Uterus (tissue), 4 donors: ENCODE data around the gene GRID2. TPM values are rescaled to one million over a fixed set of nuclear protein-coding genes. Genes with fewer than 3 reads are reported as not detected.

ENCODE experiments used
- DNase-seq, 2 donors: peaks; one replicate each; pipeline ENCODE4 v3.0.0-alpha.2; 2019 to 2020
- H3K27ac ChIP-seq, 2 donors: fragments of 200-600 bp; sonication (generic); 1 replicate in 1 of 2; 2 replicates in 1 of 2; pipeline ENCODE4 v1.5.1; 2016 to 2018
- H3K27me3 ChIP-seq, 2 donors: fragments of 200-600 bp; sonication (generic); one replicate each; pipeline ENCODE4 v1.5.1; 2018 to 2019; ENCODE audit warnings: control low read depth in 1 of 2
- H3K36me3 ChIP-seq, 2 donors: fragments of 200-600 bp; sonication (generic); one replicate each; pipeline ENCODE4 v1.5.1; 2019; ENCODE audit warnings: control low read depth in 1 of 2
- H3K4me1 ChIP-seq, 2 donors: fragments of 200-600 bp; sonication (generic); one replicate each; pipeline ENCODE4 v1.5.1; 2018 to 2019; ENCODE audit warnings: control low read depth in 1 of 2
- H3K4me3 ChIP-seq, 2 donors: fragments of 200-600 bp; sonication (generic); 1 replicate in 1 of 2; 2 replicates in 1 of 2; pipeline ENCODE4 v1.5.1; 2018 to 2019; ENCODE audit warnings: mild to moderate bottlenecking in 1 of 2
- H3K9me3 ChIP-seq, 2 donors: fragments of 200-600 bp; sonication (generic); one replicate each; pipeline ENCODE4 v1.5.1; 2019; ENCODE audit warnings: control low read depth in 1 of 2
- POLR2A ChIP-seq, 2 donors: fragments of 450-650 bp; IDR thresholded peaks; one replicate each; pipeline ENCODE4 v1.6.1; 2016; ENCODE audit warnings: antibody characterized with exemption in 2 of 2, mild to moderate bottlenecking in 1 of 2, moderate library complexity in 1 of 2
- intact Hi-C: fragments of 100-400 bp; cut with DNase I; formaldehyde crosslinking; loops from one replicate; pipeline ENCODE4 v1.15.1; 2023; ENCODE audit warnings: low total_unique reads
- small RNA-seq: library from RNA; depleted of rRNA; stranded (forward); fragments of <200 nt; gene quantifications from one replicate; pipeline ENCODE3, GENCODE V24; 2016
- total RNA-seq, 4 donors: library from RNA; depleted of rRNA in 3 of 4; stranded (reverse); fragments of >200 nt in 3 of 4; gene quantifications; one replicate each; pipeline versions ENCODE4 v1.1.0 to v1.2.4, GENCODE V29; 2014 to 2023
- TF ChIP-seq, protein P1 (sequence below), 4 experiments: fragments of 200-600 bp in 2 of 4; fragments of 450-650 bp in 2 of 4; sonication (generic) in 2 of 4; IDR thresholded peaks; one replicate each; pipeline ENCODE4 v1.5.1; 2016 to 2019; ENCODE audit warnings: antibody characterized with exemption in 4 of 4, mild to moderate bottlenecking in 2 of 4, moderate library complexity in 1 of 4
- donor health status: DM: yes; HTN: yes; CAD: no.

GRID2 gene
- total RNA-seq, 4 donors from 2014 or later, result 0.27 to 33.3 (median 0.59) TPM; not detected in 1

GRCh38 chr4:93814141-93814540 is 1510.4 kb downstream of the GRID2 start:
- no peak overlapping the region for H3K4me3 ChIP-seq
- no peak overlapping the region for H3K27ac ChIP-seq
- H3K4me1 ChIP-seq, result no peaks in the 10 kb centered on the region
- no peak for DNase-seq
- H3K36me3 ChIP-seq, result no peaks in the 10 kb centered on the region
- TF ChIP-seq, protein P1, sequence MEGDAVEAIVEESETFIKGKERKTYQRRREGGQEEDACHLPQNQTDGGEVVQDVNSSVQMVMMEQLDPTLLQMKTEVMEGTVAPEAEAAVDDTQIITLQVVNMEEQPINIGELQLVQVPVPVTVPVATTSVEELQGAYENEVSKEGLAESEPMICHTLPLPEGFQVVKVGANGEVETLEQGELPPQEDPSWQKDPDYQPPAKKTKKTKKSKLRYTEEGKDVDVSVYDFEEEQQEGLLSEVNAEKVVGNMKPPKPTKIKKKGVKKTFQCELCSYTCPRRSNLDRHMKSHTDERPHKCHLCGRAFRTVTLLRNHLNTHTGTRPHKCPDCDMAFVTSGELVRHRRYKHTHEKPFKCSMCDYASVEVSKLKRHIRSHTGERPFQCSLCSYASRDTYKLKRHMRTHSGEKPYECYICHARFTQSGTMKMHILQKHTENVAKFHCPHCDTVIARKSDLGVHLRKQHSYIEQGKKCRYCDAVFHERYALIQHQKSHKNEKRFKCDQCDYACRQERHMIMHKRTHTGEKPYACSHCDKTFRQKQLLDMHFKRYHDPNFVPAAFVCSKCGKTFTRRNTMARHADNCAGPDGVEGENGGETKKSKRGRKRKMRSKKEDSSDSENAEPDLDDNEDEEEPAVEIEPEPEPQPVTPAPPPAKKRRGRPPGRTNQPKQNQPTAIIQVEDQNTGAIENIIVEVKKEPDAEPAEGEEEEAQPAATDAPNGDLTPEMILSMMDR (IDR thresholded peaks at IDR 0.05), result no peak
- no peak for TF ChIP-seq POLR2A (IDR thresholded peaks at IDR 0.05)
- no peaks in the 10 kb centered on the region for H3K9me3 ChIP-seq
- no peaks in the 10 kb centered on the region for H3K27me3 ChIP-seq
- intact Hi-C loops, result no loop called here

- Histone ChIP-seq H3K27ac (no peak overlapping the region), H3K27me3 (no peaks in the 10 kb centered on the region), H3K9me3 (no peaks in the 10 kb centered on the region), H3K4me3 (no peak overlapping the region), H3K36me3 (no peaks in the 10 kb centered on the region), H3K4me1 (no peaks in the 10 kb centered on the region)
- intact Hi-C loops, result no loop called here
- no peak for DNase-seq
- TF ChIP-seq, protein P1 (IDR thresholded peaks at IDR 0.05), result no peak
- TF ChIP-seq POLR2A (IDR thresholded peaks at IDR 0.05), result no peak
These were observed 1511.0 kb downstream of the GRID2 start for GRCh38 chr4:93814722-93815121.

Small RNAs within 50 kb of the gene (small RNA-seq; reads per million reads assigned to genes)
- not detected for gene RNA5SP164
